Neural cell (in vitro differentiated cells): ENCODE data around the gene PDE4D. TPM values are rescaled to one million over a fixed set of nuclear protein-coding genes. Genes with fewer than 3 reads are reported as not detected.

ENCODE experiments used
- H2AFZ ChIP-seq: fragments of 200-600, 300-800 bp; sonication (generic), shearing (Covaris generic); 2 replicates; pipeline ENCODE4 v1.6.0; 2014; ENCODE audit warnings: low read depth, mild to moderate bottlenecking, antibody characterized with exemption, low read length, moderate library complexity
- H3F3A ChIP-seq: fragments of 200-600 bp; shearing (Covaris generic); 2 replicates; pipeline ENCODE4 v1.6.1; 2016; ENCODE audit warnings: mild to moderate bottlenecking, moderate library complexity, mixed read lengths, antibody characterized with exemption, low read length; ENCODE audit not compliant: insufficient read depth, poor library complexity, severe bottlenecking
- H3K27ac ChIP-seq: fragments of 200-600, 300-800 bp; sonication (generic), shearing (Covaris generic); 2 replicates; pipeline ENCODE4 v1.5.1; 2014; ENCODE audit warnings: mild to moderate bottlenecking, low read length, moderate library complexity
- H3K27me3 ChIP-seq: fragments of 300-800, 200-600 bp; sonication (generic), shearing (Covaris generic); 2 replicates; pipeline ENCODE4 v1.6.0; 2014; ENCODE audit warnings: mild to moderate bottlenecking, low read depth, low read length, moderate library complexity; ENCODE audit not compliant: insufficient read depth
- H3K36me3 ChIP-seq: fragments of 300-800, 200-600 bp; sonication (generic), shearing (Covaris generic); 2 replicates; pipeline ENCODE4 v1.5.1; 2014; ENCODE audit warnings: mild to moderate bottlenecking, antibody characterized with exemption, low read length, moderate library complexity; ENCODE audit not compliant: insufficient read depth
- H3K4me2 ChIP-seq: fragments of 300-800, 200-600 bp; sonication (generic), shearing (Covaris generic); 2 replicates; pipeline ENCODE4 v1.6.0; 2014; ENCODE audit warnings: mild to moderate bottlenecking, low read length
- H3K4me3 ChIP-seq: fragments of 300-800, 200-600 bp; sonication (generic), shearing (Covaris generic); 2 replicates; pipeline ENCODE4 v1.5.1; 2014; ENCODE audit warnings: mild to moderate bottlenecking, low read length, moderate library complexity
- H3K79me2 ChIP-seq: fragments of 200-600 bp; shearing (Covaris generic); replicated peaks from 2 replicates; pipeline ENCODE4 v1.6.0; 2014; ENCODE audit warnings: mild to moderate bottlenecking, low read length, moderate library complexity; ENCODE audit not compliant: insufficient read depth
- H3K9ac ChIP-seq: fragments of 300-800, 200-600 bp; sonication (generic), shearing (Covaris generic); 2 replicates; pipeline ENCODE4 v1.6.1; 2016; ENCODE audit warnings: mild to moderate bottlenecking, low read length, mixed read lengths
- H3K9me2 ChIP-seq: fragments of 200-600 bp; shearing (Covaris generic); 2 replicates; pipeline ENCODE4 v1.6.1; 2016; ENCODE audit warnings: mild to moderate bottlenecking, low read length, mixed read lengths; ENCODE audit not compliant: insufficient read depth
- H3K9me3 ChIP-seq: fragments of 200-600, 300-800 bp; sonication (generic), shearing (Covaris generic); 2 replicates; pipeline ENCODE4 v1.6.1; 2016; ENCODE audit warnings: mild to moderate bottlenecking, mixed run types, low read length, moderate library complexity, mixed read lengths
- H4K20me1 ChIP-seq: fragments of 200-600 bp; shearing (Covaris generic); 2 replicates; pipeline ENCODE4 v1.6.1; 2016; ENCODE audit warnings: mild to moderate bottlenecking, mixed run types; ENCODE audit not compliant: insufficient read depth
- EP300 ChIP-seq: fragments of 450-650 bp; conservative IDR thresholded peaks from 2 replicates; pipeline ENCODE4 v1.6.1; 2014; ENCODE audit warnings: antibody characterized with exemption, mild to moderate bottlenecking, moderate library complexity; ENCODE audit not compliant: poor library complexity, severe bottlenecking
- EZH2 ChIP-seq: fragments of 200-600, 300-800 bp; shearing (Covaris generic), sonication (generic); IDR thresholded peaks from 2 replicates; pipeline ENCODE4 v1.6.1; 2014; ENCODE audit warnings: antibody characterized with exemption, low read length, borderline replicate concordance, mild to moderate bottlenecking; ENCODE audit not compliant: insufficient read depth, poor library complexity, severe bottlenecking
- MXI1 ChIP-seq: fragments of 450-650 bp; conservative IDR thresholded peaks from 2 replicates; pipeline ENCODE4 v1.6.1; 2014; ENCODE audit warnings: antibody characterized with exemption, mild to moderate bottlenecking; ENCODE audit not compliant: poor library complexity, severe bottlenecking
- POLR2AphosphoS5 ChIP-seq: IDR thresholded peaks from 2 replicates; pipeline ENCODE4 v1.6.1; 2012
- RAD21 ChIP-seq: fragments of 450-650 bp; conservative IDR thresholded peaks from 2 replicates; pipeline ENCODE4 v1.6.1; 2014; ENCODE audit warnings: antibody characterized with exemption, mild to moderate bottlenecking, moderate library complexity
- SMC3 ChIP-seq: fragments of 450-650 bp; conservative IDR thresholded peaks from 2 replicates; pipeline ENCODE4 v1.6.1; 2014; ENCODE audit warnings: antibody characterized with exemption, mild to moderate bottlenecking, moderate library complexity; ENCODE audit not compliant: poor library complexity
- TAF1 ChIP-seq: IDR thresholded peaks from 2 replicates; pipeline ENCODE4 v1.6.1; 2012; ENCODE audit warnings: low read depth
- polyA plus RNA-seq: library from polyadenylated mRNA; depleted of rRNA; stranded (reverse); fragments of >200 nt; gene quantifications from 2 replicates; pipeline ENCODE4 v1.2.3, GENCODE V29; 2014
- TF ChIP-seq, protein P1 (sequence below): fragments of 450-650 bp; IDR thresholded peaks from 2 replicates; pipeline ENCODE4 v1.5.1; 2014; ENCODE audit warnings: antibody characterized with exemption, mild to moderate bottlenecking, moderate library complexity; ENCODE audit not compliant: poor library complexity, severe bottlenecking
- TF ChIP-seq, protein P2 (sequence below): IDR thresholded peaks from 2 replicates; pipeline ENCODE4 v1.6.1; 2012; ENCODE audit warnings: borderline replicate concordance

The PDE4D gene
- polyA plus RNA-seq, 1 donor from 2014 or later: 42.8 TPM

DNA sequence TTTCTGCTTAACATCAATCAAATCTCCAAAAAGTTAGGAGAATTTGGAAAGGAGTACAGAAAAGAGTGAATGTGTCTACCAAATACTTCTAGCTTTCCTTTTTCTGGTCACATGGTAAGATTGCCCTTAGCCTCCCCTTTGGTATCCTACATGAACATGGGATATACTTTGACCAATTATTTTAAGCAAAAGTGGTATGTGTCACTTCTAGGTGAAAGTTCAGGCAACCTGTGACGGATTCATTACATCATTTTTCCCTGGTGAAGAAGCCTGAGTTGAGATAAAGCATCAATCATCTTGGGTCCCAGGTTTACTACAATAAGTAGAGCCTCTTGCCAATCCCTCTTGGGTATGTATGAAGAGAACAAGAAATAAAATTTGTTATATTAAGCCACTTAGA lies 419.2 kb downstream of the PDE4D start:
- TF ChIP-seq SMC3 (no peak), POLR2AphosphoS5 (no peak), EP300 (no peak), MXI1 (no peak), EZH2 (no peak), RAD21 (no peak), TAF1 (no peak)
- TF ChIP-seq, protein P1, sequence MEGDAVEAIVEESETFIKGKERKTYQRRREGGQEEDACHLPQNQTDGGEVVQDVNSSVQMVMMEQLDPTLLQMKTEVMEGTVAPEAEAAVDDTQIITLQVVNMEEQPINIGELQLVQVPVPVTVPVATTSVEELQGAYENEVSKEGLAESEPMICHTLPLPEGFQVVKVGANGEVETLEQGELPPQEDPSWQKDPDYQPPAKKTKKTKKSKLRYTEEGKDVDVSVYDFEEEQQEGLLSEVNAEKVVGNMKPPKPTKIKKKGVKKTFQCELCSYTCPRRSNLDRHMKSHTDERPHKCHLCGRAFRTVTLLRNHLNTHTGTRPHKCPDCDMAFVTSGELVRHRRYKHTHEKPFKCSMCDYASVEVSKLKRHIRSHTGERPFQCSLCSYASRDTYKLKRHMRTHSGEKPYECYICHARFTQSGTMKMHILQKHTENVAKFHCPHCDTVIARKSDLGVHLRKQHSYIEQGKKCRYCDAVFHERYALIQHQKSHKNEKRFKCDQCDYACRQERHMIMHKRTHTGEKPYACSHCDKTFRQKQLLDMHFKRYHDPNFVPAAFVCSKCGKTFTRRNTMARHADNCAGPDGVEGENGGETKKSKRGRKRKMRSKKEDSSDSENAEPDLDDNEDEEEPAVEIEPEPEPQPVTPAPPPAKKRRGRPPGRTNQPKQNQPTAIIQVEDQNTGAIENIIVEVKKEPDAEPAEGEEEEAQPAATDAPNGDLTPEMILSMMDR: no peak
- TF ChIP-seq, protein P2, sequence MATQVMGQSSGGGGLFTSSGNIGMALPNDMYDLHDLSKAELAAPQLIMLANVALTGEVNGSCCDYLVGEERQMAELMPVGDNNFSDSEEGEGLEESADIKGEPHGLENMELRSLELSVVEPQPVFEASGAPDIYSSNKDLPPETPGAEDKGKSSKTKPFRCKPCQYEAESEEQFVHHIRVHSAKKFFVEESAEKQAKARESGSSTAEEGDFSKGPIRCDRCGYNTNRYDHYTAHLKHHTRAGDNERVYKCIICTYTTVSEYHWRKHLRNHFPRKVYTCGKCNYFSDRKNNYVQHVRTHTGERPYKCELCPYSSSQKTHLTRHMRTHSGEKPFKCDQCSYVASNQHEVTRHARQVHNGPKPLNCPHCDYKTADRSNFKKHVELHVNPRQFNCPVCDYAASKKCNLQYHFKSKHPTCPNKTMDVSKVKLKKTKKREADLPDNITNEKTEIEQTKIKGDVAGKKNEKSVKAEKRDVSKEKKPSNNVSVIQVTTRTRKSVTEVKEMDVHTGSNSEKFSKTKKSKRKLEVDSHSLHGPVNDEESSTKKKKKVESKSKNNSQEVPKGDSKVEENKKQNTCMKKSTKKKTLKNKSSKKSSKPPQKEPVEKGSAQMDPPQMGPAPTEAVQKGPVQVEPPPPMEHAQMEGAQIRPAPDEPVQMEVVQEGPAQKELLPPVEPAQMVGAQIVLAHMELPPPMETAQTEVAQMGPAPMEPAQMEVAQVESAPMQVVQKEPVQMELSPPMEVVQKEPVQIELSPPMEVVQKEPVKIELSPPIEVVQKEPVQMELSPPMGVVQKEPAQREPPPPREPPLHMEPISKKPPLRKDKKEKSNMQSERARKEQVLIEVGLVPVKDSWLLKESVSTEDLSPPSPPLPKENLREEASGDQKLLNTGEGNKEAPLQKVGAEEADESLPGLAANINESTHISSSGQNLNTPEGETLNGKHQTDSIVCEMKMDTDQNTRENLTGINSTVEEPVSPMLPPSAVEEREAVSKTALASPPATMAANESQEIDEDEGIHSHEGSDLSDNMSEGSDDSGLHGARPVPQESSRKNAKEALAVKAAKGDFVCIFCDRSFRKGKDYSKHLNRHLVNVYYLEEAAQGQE: no peak
- H2AFZ ChIP-seq: no peak overlapping the region
- H3K27ac ChIP-seq: no peak overlapping the region
- no peaks in the 10 kb centered on the region for H3K79me2 ChIP-seq
- H4K20me1 ChIP-seq: no peaks in the 10 kb centered on the region
- H3K27me3 ChIP-seq: no peaks in the 10 kb centered on the region
- no peaks in the 10 kb centered on the region for H3F3A ChIP-seq
- no peaks in the 10 kb centered on the region for H3K9me3 ChIP-seq
- H3K9me2 ChIP-seq: no peaks in the 10 kb centered on the region
- H3K4me3 ChIP-seq: no peak overlapping the region
- H3K36me3 ChIP-seq: no peaks in the 10 kb centered on the region
- H3K9ac ChIP-seq: no peak overlapping the region
- H3K4me2 ChIP-seq: no peak overlapping the region

DNA sequence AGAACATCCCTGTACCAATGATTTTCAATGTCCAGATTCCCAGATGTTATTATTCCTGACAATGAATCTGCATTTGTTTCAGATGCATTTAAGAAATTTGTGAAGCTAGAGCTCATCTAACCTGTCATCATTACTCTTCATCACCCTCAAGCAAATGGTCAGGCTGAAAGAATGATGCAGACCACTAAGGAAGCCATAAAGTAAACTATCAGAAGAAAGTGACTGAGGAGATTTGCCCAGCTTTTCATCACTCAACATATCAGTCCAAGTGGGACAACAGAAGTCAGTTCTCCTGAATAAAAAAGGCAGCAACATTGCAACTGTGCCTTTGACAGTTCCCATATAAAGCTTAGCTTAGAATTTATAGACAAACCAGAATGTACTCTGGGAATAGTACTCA lies 419.9 kb downstream of the PDE4D start:
- Histone ChIP-seq H3F3A (no peaks in the 10 kb centered on the region), H3K9me2 (no peaks in the 10 kb centered on the region), H3K27me3 (no peaks in the 10 kb centered on the region), H3K36me3 (no peaks in the 10 kb centered on the region), H3K4me3 (no peak overlapping the region), H3K4me2 (no peak overlapping the region), H2AFZ (no peak overlapping the region), H3K9ac (no peak overlapping the region), H4K20me1 (no peaks in the 10 kb centered on the region), H3K9me3 (no peaks in the 10 kb centered on the region), H3K79me2 (no peaks in the 10 kb centered on the region), H3K27ac (no peak overlapping the region)
- TF ChIP-seq SMC3 (no peak), RAD21 (no peak), EP300 (no peak), MXI1 (no peak), TAF1 (no peak), POLR2AphosphoS5 (no peak), EZH2 (no peak)
- TF ChIP-seq, protein P1: no peak
- TF ChIP-seq, protein P2: no peak
